H9 (cell line): ENCODE measurements around the gene NPIPB6. TPM values are rescaled to one million over a fixed set of nuclear protein-coding genes. Genes with fewer than 3 reads are reported as not detected.

Source experiments
- DNase-seq: peaks from one replicate; pipeline ENCODE4 v3.0.0-alpha.2; 2017
- H2AFZ ChIP-seq: one replicate; pipeline ENCODE4 v1.6.1; 2013; ENCODE audit warnings: mild to moderate bottlenecking, low read length, control low read depth, moderate library complexity
- H2AK5ac ChIP-seq: 2 replicates; pipeline ENCODE4 v1.6.1; 2013; ENCODE audit warnings: low read length, control low read depth, mixed read lengths; ENCODE audit not compliant: insufficient read length
- H2BK120ac ChIP-seq: one replicate; pipeline ENCODE4 v1.6.1; 2013; ENCODE audit warnings: low read depth, mild to moderate bottlenecking, low read length, control low read depth, inconsistent platforms; ENCODE audit not compliant: poor library complexity, severe bottlenecking
- H2BK12ac ChIP-seq: 2 replicates; pipeline ENCODE4 v1.6.1; 2013; ENCODE audit warnings: low read length, control low read depth, mixed read lengths, low read depth; ENCODE audit not compliant: insufficient read length
- H2BK15ac ChIP-seq: 2 replicates; pipeline ENCODE4 v1.6.1; 2013; ENCODE audit warnings: low read depth, low read length, control low read depth
- H2BK20ac ChIP-seq: one replicate; pipeline ENCODE4 v1.6.1; 2013; ENCODE audit warnings: low read depth, mild to moderate bottlenecking, low read length, control low read depth, inconsistent platforms; ENCODE audit not compliant: poor library complexity, severe bottlenecking
- H2BK5ac ChIP-seq: 2 replicates; pipeline ENCODE4 v1.6.1; 2013; ENCODE audit warnings: low read length, control low read depth, mixed read lengths; ENCODE audit not compliant: insufficient read length
- H3K14ac ChIP-seq: 2 replicates; pipeline ENCODE4 v1.6.1; 2013; ENCODE audit warnings: low read length, control low read depth; ENCODE audit not compliant: insufficient read depth
- H3K18ac ChIP-seq: 2 replicates; pipeline ENCODE4 v1.6.1; 2013; ENCODE audit warnings: low read depth, mild to moderate bottlenecking, mixed read lengths, low read length, control low read depth; ENCODE audit not compliant: insufficient read length
- H3K23ac ChIP-seq: 2 replicates; pipeline ENCODE4 v1.6.1; 2013; ENCODE audit warnings: low read length, control low read depth, mixed read lengths, low read depth; ENCODE audit not compliant: insufficient read length
- H3K23me2 ChIP-seq: 2 replicates; pipeline ENCODE4 v1.6.1; 2013; ENCODE audit warnings: low read depth, mild to moderate bottlenecking, mixed read lengths, low read length, control low read depth; ENCODE audit not compliant: insufficient read length, poor library complexity, severe bottlenecking
- H3K27ac ChIP-seq: 2 replicates; pipeline ENCODE4 v1.5.1; 2013; ENCODE audit warnings: low read length, control low read depth, mixed read lengths, low read depth; ENCODE audit not compliant: insufficient read length
- H3K27me3 ChIP-seq: 2 replicates; pipeline ENCODE4 v1.6.1; 2013; ENCODE audit warnings: low read length, control low read depth, inconsistent platforms; ENCODE audit not compliant: insufficient read depth
- H3K4ac ChIP-seq: 2 replicates; pipeline ENCODE4 v1.6.1; 2013; ENCODE audit warnings: low read depth, mild to moderate bottlenecking, control low read depth, inconsistent platforms, low read length, moderate library complexity
- H3K4me1 ChIP-seq: 2 replicates; pipeline ENCODE4 v1.6.1; 2013; ENCODE audit warnings: low read length, control low read depth, inconsistent platforms; ENCODE audit not compliant: insufficient read depth
- H3K4me2 ChIP-seq: 2 replicates; pipeline ENCODE4 v1.6.1; 2013; ENCODE audit warnings: low read length, control low read depth, mixed read lengths; ENCODE audit not compliant: insufficient read length, insufficient read depth
- H3K56ac ChIP-seq: 2 replicates; pipeline ENCODE4 v1.6.1; 2013; ENCODE audit warnings: low read depth, mild to moderate bottlenecking, mixed read lengths, low read length, control low read depth; ENCODE audit not compliant: insufficient read length
- H3K79me1 ChIP-seq: 2 replicates; pipeline ENCODE4 v1.6.1; 2013; ENCODE audit warnings: low read depth, mild to moderate bottlenecking, moderate library complexity, low read length, control low read depth, inconsistent platforms; ENCODE audit not compliant: insufficient read depth, poor library complexity, severe bottlenecking
- H3K79me2 ChIP-seq: 2 replicates; pipeline ENCODE4 v1.6.1; 2013; ENCODE audit warnings: low read length, control low read depth, inconsistent platforms; ENCODE audit not compliant: insufficient read depth
- H3K9ac ChIP-seq: 2 replicates; pipeline ENCODE4 v1.6.1; 2013; ENCODE audit warnings: low read length, control low read depth, mixed read lengths; ENCODE audit not compliant: insufficient read length; ENCODE audit errors: extremely low read depth
- H3K9me3 ChIP-seq: one replicate; pipeline ENCODE4 v1.6.1; 2013; ENCODE audit warnings: low read depth, low read length, inconsistent platforms; ENCODE audit not compliant: control insufficient read depth
- H3T11ph ChIP-seq: one replicate; pipeline ENCODE4 v1.6.1; 2013; ENCODE audit warnings: mild to moderate bottlenecking, low read length, control low read depth, inconsistent platforms
- H4K20me1 ChIP-seq: one replicate; pipeline ENCODE4 v1.6.1; 2013; ENCODE audit not compliant: control insufficient read depth, insufficient read length, insufficient read depth
- H4K5ac ChIP-seq: 2 replicates; pipeline ENCODE4 v1.6.1; 2013; ENCODE audit warnings: low read depth, mild to moderate bottlenecking, mixed read lengths, low read length, control low read depth; ENCODE audit not compliant: insufficient read length
- H4K8ac ChIP-seq: replicated peaks from 2 replicates; pipeline ENCODE4 v1.6.1; 2013; ENCODE audit warnings: low read length, control low read depth, mixed read lengths, low read depth; ENCODE audit not compliant: insufficient read length
- H4K91ac ChIP-seq: 2 replicates; pipeline ENCODE4 v1.6.1; 2013; ENCODE audit warnings: low read depth, mild to moderate bottlenecking, moderate library complexity, mixed read lengths, low read length, control low read depth; ENCODE audit not compliant: insufficient read length
- H3K27ac Mint-ChIP-seq, 3 experiments: 2 replicates in 2 of 3; 3 replicates in 1 of 3; pipeline ENCODE4 v1.8.0; 2020 to 2021; ENCODE audit warnings: mixed read lengths in 3 of 3, mild to moderate bottlenecking in 1 of 3, moderate library complexity in 1 of 3
- H3K27me3 Mint-ChIP-seq: 2 replicates; pipeline ENCODE4 v1.8.0; 2021; ENCODE audit warnings: low read depth, mild to moderate bottlenecking, moderate library complexity, mixed read lengths
- H3K36me3 Mint-ChIP-seq, 3 experiments: 2 replicates in 2 of 3; 3 replicates in 1 of 3; pipeline ENCODE4 v1.8.0; 2020 to 2021; ENCODE audit warnings: low read depth in 3 of 3, mixed read lengths in 3 of 3; ENCODE audit not compliant: insufficient read depth in 1 of 3
- H3K4me1 Mint-ChIP-seq, 2 experiments: 2 replicates each; pipeline ENCODE4 v1.8.0; 2020; ENCODE audit warnings: mixed read lengths in 2 of 2
- H3K4me3 Mint-ChIP-seq, 2 experiments: 2 replicates in 1 of 2; 3 replicates in 1 of 2; pipeline ENCODE4 v1.8.0; 2020 to 2021; ENCODE audit warnings: mild to moderate bottlenecking in 2 of 2, mixed read lengths in 2 of 2, moderate library complexity in 1 of 2
- H3K9me3 Mint-ChIP-seq, 2 experiments: 2 replicates in 1 of 2; 3 replicates in 1 of 2; pipeline ENCODE4 v1.8.0; 2020; ENCODE audit warnings: mild to moderate bottlenecking in 2 of 2, mixed read lengths in 2 of 2, moderate library complexity in 1 of 2
- CTCF ChIP-seq: fragments of 200-600 bp; sonication (generic); conservative IDR thresholded peaks from 3 replicates; pipeline ENCODE4 v1.8.0; 2021; ENCODE audit warnings: antibody characterized with exemption, mild to moderate bottlenecking
- WGBS: extraction: QIAGEN DNeasy Blood & Tissue Kit; methylation state at CpG from one replicate; pipeline ENCODE4 v1.1.7; 2013; ENCODE audit warnings: missing lambda C conversion rate, low lambda C conversion rate, mixed read lengths; ENCODE audit not compliant: insufficient read length; ENCODE audit errors: extremely low coverage; 5-methylcytosine and 5-hydroxymethylcytosine counted together
- total RNA-seq: library from RNA; stranded (reverse); gene quantifications from 2 replicates; pipeline ENCODE4 v1.2.1, GENCODE V29; 2021

The NPIPB6 gene
- total RNA-seq, 1 experiment from 2014 or later = 5.2 TPM

DNA sequence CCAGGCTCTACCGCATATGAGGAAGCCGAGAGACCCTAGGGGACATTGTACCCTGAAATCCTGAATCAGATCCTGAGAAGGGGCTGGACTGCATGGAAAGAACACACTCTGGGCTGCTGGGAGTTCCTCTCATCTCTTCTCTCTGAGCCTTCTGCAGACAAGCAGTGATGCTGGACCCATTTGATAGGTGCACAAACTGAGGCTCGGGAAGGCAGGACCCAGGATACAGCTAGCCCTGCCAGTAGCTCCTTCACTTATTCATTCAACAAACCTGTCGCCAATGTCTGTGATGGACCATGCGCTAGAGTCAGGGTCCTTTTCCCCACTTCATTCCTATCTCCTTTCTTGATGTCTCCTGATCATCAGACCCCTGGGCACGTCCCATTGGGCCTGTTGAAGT lies 69.1 kb downstream of the NPIPB6 start:
- Histone ChIP-seq H3K4ac (no peak overlapping the region), H3K14ac (no peak overlapping the region), H3K79me1 (peaks cover 15% of the 10 kb centered on the region), H3K23ac (no peak overlapping the region), H2BK120ac (no peak overlapping the region), H3K4me1 (peaks cover 9% of the 10 kb centered on the region; the same call in 1 of the 2 replicates), H4K5ac (no peak overlapping the region), H4K8ac (no peak overlapping the region), H3K9ac (peak overlapping the region; percentile 60), H4K20me1 (no peaks in the 10 kb centered on the region), H2BK12ac (no peak overlapping the region), H3K9me3 (no peaks in the 10 kb centered on the region), H3K18ac (no peak overlapping the region), H2BK15ac (no peak overlapping the region), H2AK5ac (no peak overlapping the region), H3T11ph (no peak overlapping the region), H3K27me3 (no peaks in the 10 kb centered on the region), H2AFZ (no peak overlapping the region), H3K23me2 (peaks cover 16% of the 10 kb centered on the region), H4K91ac (no peak overlapping the region), H3K79me2 (peaks cover 28% of the 10 kb centered on the region; the same call in 1 of the 2 replicates), H3K27ac (no peak overlapping the region), H2BK20ac (no peak overlapping the region), H3K56ac (no peak overlapping the region), H2BK5ac (no peak overlapping the region), H3K4me2 (peak overlapping the region; percentile 72)
- TF ChIP-seq CTCF = no peak
- no CpG with 5 or more reads among the region's 6 CpGs for WGBS
- H3K27ac Mint-ChIP-seq = peak overlapping the region in 2 of 3 experiments; percentile 92 to 97; a peak in 2 of 7 replicates
- H3K36me3 Mint-ChIP-seq = peaks cover 13 to 33% (median 22%) of the 10 kb centered on the region in 3 experiments; a peak in 6 of 7 replicates
- peak overlapping the region; percentile 94 to 98 for H3K4me3 Mint-ChIP-seq
- no peak for DNase-seq
- peaks cover 52% of the 10 kb centered on the region in 2 experiments for H3K4me1 Mint-ChIP-seq
- H3K27me3 Mint-ChIP-seq = no peaks in the 10 kb centered on the region; the same call in 1 of the 2 replicates
- no peaks in the 10 kb centered on the region for H3K9me3 Mint-ChIP-seq
